ENCODE measurements around the gene AMFR.
"Not testable (repeated sequence)": the region's sequence is repeated elsewhere in the genome, so short reads cannot be mapped to it uniquely, and the experiment has no call there.

Gene AMFR

GRCh38 chr16:56423584-56424403 lies 1.6 kb downstream of the AMFR start:
- no peak for DNase-seq (ENCODE audit: low read depth in 2 of 2)

GRCh38 chr16:56422896-56423441 lies 2.4 kb downstream of the AMFR start:
- DNase-seq (ENCODE audit: low read depth in 2 of 2) = no peak

- DNase-seq (ENCODE audit: low read depth in 2 of 2) = no peak
Measured at GRCh38 chr16:56421976-56422669, 3.2 kb downstream of the AMFR start.

GRCh38 chr16:56421313-56421712 lies 4.0 kb downstream of the AMFR start:
- DNase-seq (ENCODE audit: low read depth in 2 of 2) = no peak

DNA sequence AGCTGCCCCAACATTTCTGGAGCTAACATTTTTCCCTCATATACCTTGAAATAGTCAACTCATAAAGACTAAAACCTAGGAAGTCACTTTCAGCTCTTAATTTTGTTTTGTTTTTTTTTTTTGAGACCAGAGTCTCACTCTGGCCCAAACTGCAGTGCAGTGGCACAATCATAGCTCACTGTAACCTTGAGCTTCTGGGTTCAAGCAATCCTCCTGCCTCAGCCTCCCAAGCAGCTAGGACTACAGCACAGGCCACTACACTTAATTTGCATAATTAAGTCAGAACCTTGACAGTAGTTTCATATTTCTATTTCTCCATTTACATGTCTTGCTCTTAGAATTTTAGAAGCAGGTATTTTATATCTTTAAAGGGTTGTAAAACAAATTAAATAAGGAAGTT lies 4.7 kb downstream of the AMFR start:
- no peak for DNase-seq (ENCODE audit: low read depth in 2 of 2)

- DNase-seq (ENCODE audit: low read depth in 2 of 2) = no peak
Measured at GRCh38 chr16:56419740-56420548, 5.4 kb downstream of the AMFR start.

DNA sequence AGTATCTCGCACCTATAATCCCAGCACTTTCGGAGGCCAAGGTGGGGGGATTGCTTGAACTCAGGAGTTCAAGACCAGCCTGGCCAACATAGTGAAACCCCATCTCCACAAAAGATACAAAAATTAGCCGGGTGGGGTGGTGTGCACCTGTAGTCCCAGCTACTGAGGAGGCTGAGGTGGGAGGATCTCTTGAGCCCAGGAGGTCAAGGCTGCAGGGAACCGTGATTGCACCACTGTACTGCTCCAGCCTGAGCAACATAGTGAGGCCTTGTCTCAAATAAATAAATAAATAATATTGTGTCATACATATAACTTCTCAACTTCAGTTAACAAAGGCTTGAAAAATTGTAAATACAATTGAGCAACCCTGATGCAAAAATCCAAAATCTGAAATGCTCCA lies 8.2 kb downstream of the AMFR start:
- no peak for DNase-seq (ENCODE audit: low read depth in 2 of 2)

GRCh38 chr16:56415875-56416274 lies 9.5 kb downstream of the AMFR start:
- no peak for DNase-seq (ENCODE audit: low read depth in 2 of 2)

DNA sequence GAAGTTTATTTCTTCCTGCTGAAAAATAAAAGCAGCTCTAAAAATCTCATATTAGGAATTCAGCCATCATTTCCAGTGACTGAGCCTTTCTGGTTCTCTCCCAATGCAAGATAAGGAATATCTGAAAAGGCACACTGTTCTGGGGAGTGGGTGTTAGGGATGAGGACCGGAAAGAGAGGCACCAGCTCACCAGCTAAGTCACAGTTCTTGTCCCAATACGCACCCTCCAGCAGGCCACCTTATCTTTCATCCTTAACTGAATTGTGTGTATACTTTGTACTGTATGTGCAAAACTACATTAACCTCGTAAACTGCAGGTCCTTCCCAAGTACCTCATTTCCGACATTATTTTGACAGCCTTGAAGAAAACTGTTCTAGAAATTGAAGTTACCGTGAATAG lies 11.0 kb downstream of the AMFR start:
- DNase-seq (ENCODE audit: low read depth in 2 of 2) = no peak

DNA sequence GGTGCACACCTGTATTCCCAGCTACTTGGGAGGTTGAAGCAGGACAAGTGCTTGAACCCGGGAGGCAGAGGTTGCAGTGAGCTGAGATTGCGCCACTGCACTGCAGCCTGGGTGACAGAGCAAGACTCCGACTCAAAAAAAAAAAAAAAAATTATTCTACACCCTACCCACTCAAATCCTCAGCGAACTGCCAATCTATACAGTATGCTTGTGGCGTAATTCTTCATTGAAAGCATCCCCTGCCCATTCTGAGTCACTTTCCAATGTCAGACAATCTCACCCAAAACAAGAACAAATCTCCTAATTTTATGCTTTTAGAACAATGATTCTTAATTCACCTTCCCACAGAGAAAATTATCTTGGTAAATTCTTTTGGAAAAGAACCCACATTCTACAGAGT lies 12.0 kb downstream of the AMFR start:
- DNase-seq (ENCODE audit: low read depth in 2 of 2) = no peak

DNA sequence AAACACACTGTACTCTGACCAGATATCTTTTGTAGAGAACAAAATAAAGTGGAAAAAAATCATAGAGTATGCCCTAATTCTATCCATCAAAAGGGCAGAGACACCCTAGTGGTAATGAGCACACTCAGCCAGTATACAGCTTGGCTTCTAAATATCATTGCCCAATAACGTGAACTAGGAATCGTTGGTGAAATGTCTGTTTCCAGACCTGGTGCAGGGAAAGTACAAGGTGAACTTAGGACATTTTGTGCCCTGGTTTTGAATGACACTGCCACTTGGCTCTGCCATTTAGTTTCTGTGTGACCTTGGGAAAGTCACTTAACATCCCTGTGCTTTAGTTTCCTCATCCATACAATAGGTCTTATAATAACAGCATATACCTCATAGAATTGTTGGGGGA lies 13.7 kb downstream of the AMFR start:
- no peak for DNase-seq (ENCODE audit: low read depth in 2 of 2)

DNA sequence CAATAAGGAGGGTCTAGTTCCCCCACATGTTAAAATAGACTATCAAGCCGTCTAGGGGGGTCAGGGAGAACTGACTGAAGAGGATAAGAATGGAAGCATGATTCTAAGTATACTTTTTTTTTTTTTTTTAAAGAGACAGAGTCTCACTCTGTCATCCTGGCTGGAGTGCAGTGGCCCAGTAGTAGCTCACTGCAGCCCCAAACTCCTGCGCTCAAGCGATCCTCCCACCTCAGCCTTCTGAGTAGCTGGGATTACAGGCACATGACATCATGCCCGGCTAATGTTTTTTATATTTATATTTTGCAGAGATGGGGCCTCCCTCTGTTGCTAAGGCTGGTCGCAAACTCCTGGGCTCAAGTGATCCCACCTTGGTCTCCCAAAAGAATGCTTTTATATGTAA lies 14.2 kb downstream of the AMFR start:
- DNase-seq (ENCODE audit: low read depth in 2 of 2) = no peak

GRCh38 chr16:56409195-56409594 lies 16.1 kb downstream of the AMFR start:
- no peak for DNase-seq (ENCODE audit: low read depth in 2 of 2)

GRCh38 chr16:56408379-56409098 lies 16.8 kb downstream of the AMFR start:
- no peak for DNase-seq (ENCODE audit: low read depth in 2 of 2)

GRCh38 chr16:56405977-56406672 lies 19.2 kb downstream of the AMFR start:
- no peak for DNase-seq (ENCODE audit: low read depth in 2 of 2)

GRCh38 chr16:56401482-56401881 lies 23.9 kb downstream of the AMFR start:
- DNase-seq (ENCODE audit: low read depth in 2 of 2) = no peak

DNA sequence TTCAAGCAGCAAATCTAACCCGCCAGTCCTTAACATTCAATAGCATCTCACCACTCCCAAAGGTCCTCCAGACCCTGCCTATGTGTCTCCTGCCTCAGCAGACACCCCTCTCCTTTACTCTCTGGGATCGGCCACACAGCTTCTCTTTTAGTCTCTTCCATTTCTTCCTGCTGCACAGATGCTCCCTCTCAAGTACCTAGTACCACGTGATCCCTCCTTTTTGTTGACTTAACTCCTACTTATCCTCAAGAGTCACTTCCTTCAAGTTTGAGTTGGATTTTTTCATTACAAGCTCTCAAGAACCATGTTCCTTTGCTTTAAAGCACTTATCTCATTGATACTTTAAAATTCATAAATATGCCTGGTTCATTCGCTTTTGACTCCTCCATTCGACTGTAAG lies 24.9 kb downstream of the AMFR start:
- DNase-seq (ENCODE audit: low read depth in 2 of 2) = no peak

GRCh38 chr16:56399486-56399885 lies 25.9 kb downstream of the AMFR start:
- DNase-seq (ENCODE audit: low read depth in 2 of 2) = no peak

DNA sequence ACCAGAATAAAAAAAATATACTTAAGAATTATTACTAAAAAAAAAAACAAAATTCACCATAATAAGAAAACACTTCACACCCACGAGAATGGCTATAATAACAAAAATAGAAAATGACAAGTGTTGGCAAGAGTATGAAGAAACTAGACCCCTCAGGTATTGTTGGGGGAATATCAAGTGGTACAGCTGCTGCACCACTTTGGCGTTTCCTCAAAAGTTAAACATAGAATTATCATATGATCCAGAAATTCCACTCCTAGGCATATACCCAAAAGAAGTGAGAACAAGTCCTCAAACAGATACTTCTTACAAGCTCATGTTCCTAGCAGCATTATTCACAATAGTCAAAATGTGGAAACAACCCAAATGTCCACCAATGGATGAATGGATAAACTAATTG lies 26.3 kb downstream of the AMFR start:
- DNase-seq (ENCODE audit: low read depth in 2 of 2) = no peak

- DNase-seq (ENCODE audit: low read depth in 2 of 2) = not testable (repeated sequence)
Measured at GRCh38 chr16:56396724-56397123, 28.6 kb downstream of the AMFR start.

DNA sequence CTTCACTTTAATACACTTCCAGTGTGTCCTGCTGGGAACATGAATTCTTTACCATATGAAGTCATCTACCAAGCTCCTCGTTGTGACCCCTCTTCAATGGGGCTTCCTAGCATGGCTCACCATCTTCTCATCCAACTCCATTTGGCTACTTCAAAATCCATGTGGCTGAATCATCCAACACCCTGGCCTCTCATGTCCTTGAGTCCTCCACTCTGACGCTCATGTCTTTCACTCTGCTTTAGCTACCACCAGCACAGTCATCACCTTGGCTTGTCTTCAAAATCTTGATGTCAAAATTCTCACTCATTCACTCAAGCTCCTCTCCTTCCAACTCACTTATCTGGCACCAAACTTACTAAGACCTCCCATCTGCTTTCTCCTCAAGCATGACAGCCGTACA lies 35.8 kb downstream of the AMFR start:
- DNase-seq (ENCODE audit: low read depth in 2 of 2) = no peak

Measured in stimulated activated CD4-positive, alpha-beta T cell treated with anti-CD3 and anti-CD28 coated beads, Interleukin-12 subunit alpha, Interleukin-12 subunit beta, amount 100 ng/mL, for 24 hours (primary cell).